Measurements from ENCODE around the gene NRXN2.

DNA sequence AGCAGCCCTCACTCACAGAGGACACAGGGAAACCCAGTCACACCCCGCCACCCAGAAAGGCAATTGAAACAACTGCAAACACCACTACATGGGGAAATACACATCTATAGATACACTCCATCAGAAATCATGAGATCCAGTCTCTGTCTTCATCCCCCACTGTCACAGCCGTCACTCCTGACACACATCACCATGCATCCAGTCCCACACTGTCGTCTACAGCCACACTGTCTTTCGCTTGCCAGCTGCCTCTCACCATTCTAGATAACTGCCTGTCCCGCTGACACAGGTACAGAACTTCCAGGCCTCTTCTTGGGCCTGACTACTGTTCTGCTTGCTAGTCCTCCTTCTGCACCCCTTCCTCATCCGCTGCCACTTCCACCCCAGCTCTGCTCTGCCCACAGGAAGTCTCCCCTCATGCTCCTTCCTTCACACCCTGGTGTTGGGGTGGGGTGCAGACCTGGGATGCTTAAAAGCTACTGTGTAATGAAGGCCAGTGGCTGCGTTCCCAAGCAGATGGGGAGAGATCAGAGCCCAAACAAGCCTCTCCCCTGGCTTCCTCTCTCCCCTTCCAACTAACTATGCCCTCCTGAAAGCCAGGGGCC lies 89.3 kb downstream of the NRXN2 start:
- TF ChIP-seq, protein P1, sequence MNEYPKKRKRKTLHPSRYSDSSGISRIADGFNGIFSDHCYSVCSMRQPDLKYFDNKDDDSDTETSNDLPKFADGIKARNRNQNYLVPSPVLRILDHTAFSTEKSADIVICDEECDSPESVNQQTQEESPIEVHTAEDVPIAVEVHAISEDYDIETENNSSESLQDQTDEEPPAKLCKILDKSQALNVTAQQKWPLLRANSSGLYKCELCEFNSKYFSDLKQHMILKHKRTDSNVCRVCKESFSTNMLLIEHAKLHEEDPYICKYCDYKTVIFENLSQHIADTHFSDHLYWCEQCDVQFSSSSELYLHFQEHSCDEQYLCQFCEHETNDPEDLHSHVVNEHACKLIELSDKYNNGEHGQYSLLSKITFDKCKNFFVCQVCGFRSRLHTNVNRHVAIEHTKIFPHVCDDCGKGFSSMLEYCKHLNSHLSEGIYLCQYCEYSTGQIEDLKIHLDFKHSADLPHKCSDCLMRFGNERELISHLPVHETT (tag by site-specific recombination; IDR thresholded peaks at IDR 0.05), result no peak
- TF ChIP-seq, protein P2, sequence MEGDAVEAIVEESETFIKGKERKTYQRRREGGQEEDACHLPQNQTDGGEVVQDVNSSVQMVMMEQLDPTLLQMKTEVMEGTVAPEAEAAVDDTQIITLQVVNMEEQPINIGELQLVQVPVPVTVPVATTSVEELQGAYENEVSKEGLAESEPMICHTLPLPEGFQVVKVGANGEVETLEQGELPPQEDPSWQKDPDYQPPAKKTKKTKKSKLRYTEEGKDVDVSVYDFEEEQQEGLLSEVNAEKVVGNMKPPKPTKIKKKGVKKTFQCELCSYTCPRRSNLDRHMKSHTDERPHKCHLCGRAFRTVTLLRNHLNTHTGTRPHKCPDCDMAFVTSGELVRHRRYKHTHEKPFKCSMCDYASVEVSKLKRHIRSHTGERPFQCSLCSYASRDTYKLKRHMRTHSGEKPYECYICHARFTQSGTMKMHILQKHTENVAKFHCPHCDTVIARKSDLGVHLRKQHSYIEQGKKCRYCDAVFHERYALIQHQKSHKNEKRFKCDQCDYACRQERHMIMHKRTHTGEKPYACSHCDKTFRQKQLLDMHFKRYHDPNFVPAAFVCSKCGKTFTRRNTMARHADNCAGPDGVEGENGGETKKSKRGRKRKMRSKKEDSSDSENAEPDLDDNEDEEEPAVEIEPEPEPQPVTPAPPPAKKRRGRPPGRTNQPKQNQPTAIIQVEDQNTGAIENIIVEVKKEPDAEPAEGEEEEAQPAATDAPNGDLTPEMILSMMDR (tag by site-specific recombination; IDR thresholded peaks at IDR 0.05), result no peak
- TF ChIP-seq PRDM10 (tag by site-specific recombination; IDR thresholded peaks at IDR 0.05) (no peak), ZNF645 (tag by site-specific recombination; IDR thresholded peaks at IDR 0.05) (no peak), ZNF19 (tag by site-specific recombination; IDR thresholded peaks at IDR 0.05; ENCODE audit: low read depth) (no peak), SCRT2 (tag by site-specific recombination; IDR thresholded peaks at IDR 0.05) (no peak), TSHZ1 (tag by site-specific recombination; IDR thresholded peaks at IDR 0.05; ENCODE audit: borderline replicate concordance) (no peak), ZNF600 (tag by site-specific recombination; IDR thresholded peaks at IDR 0.05) (no peak), KLF9 (tag by site-specific recombination; IDR thresholded peaks at IDR 0.05; ENCODE audit: low read depth) (no peak), ZNF350 (tag by site-specific recombination; IDR thresholded peaks at IDR 0.05) (no peak)
- TF ChIP-seq, protein P3, sequence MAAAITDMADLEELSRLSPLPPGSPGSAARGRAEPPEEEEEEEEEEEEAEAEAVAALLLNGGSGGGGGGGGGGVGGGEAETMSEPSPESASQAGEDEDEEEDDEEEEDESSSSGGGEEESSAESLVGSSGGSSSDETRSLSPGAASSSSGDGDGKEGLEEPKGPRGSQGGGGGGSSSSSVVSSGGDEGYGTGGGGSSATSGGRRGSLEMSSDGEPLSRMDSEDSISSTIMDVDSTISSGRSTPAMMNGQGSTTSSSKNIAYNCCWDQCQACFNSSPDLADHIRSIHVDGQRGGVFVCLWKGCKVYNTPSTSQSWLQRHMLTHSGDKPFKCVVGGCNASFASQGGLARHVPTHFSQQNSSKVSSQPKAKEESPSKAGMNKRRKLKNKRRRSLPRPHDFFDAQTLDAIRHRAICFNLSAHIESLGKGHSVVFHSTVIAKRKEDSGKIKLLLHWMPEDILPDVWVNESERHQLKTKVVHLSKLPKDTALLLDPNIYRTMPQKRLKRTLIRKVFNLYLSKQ (tag by site-specific recombination; IDR thresholded peaks at IDR 0.05; ENCODE audit: borderline replicate concordance), result no peak
